Measurements from ENCODE around the gene SNAP23.

SNAP23 gene

DNA sequence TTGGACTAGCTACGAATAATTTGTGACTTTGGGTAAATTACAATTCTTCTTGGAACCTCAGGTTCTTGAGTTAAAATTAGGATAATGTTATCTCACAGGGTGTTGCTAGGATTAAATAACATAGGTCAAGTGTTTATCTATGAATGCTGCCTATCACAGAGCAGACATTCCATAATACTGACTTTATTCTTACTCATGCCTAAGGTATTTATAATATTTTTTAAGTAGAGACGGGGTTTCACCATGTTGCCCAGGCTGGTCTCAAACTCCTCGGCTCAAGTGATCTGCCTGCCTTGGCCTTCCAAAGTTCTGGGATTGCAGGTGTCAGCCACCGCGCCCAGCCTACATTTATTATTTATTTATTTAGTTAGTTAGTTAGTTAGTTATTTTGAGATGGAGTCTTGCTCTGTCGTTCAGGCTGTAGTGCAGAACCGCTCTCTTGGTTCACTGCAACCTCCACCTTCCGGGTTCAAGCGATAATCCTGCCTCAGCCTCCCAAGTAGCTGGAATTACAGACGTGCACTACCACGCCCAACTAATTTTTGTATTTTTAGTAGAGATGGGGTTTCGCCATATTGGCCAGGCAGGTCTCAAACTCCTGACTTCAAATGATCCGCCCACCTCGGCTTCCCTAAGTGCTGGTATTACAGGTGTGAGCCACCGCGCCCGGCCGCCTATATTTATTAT, 3.8 kb upstream of the SNAP23 start:
- no peak for DNase-seq
- intact Hi-C loops (cut with DNase I): loop anchor here (5.0 to 10.0 kb wide), 4 partner anchors 56 to 433 kb away; partner anchors contain the start of genes HAUS2, LRRC57 and TTBK2

DNA sequence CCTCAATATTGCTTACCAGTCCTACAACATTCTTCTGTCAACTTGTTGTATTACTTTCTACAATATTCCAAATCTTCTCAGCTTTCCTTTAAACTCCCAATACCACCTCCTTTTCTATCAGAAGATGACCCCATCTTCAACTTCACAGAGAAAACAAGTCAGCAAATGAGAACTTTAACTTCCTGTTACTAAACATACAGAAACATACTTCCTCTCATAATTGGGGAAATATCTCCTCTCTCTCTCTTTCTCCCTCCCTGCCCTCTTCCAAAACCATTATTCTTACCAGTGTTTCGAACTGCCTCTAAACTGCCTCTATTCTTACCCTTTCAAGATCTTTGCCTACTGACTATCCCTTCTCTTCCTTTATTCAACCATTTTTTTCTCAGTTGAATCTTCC, 1.8 kb upstream of the SNAP23 start:
- intact Hi-C loops (cut with DNase I): loop anchor here (5.0 to 10.0 kb wide), 4 partner anchors 54 to 431 kb away; partner anchors contain the start of genes HAUS2, LRRC57 and TTBK2
- no peak for DNase-seq

GRCh38 chr15:42494998-42495360, 455 bp upstream of the SNAP23 start:
- peak in 6 of 10 donors; percentile 41 to 89 (median 61) for DNase-seq
- intact Hi-C loops (cut with DNase I): loop anchor here (5.0 to 10.0 kb wide), 4 partner anchors 52 to 430 kb away; partner anchors contain the start of genes HAUS2, LRRC57 and TTBK2

DNA sequence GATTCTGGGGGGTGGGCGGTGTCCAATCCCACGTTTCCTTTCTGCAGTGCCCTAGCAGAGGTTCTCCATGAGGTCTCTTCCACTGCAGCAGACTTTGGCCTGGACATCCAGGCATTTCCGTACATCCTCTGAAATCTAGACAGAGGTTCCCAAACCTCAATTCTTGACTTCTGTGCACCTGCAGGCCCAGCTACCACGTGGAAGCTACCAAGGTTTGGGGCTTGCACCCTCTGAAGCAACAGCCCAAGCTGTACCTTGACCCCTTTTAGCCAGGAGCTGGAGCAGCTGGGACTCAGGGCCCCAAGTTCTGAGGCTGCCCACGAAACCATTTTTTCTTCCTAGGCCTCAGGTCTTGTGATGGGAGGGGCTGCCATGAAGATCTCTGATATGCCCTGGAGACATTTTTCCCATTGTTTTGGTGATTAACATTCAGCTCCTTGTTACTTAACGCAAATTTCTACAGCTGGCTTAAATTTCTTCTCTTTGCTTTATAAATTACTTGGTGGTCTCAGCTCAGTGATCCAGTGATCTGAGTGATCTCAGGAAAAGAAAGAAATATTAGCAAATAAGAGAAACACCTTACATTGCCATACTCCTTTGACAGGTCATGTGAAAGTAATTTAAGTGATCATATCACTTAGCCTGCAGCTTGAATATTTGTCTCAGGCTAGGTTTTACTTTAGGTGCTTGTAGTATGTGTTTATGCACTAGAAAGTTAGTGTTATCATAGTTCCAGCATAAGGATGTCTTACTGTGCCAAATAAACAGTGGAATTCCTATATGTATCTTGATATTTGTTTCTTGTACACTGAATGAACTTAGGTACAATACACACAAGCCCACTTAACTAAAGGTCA, 3.0 kb downstream of the SNAP23 start:
- intact Hi-C loops (cut with DNase I): loop anchor here (10.0 kb wide), 2 partner anchors 86 to 426 kb away; partner anchors contain the start of gene TTBK2
- no peak for DNase-seq

- no peak for DNase-seq
- intact Hi-C loops (cut with DNase I): loop anchor here (10.0 kb wide), 2 partner anchors 85 to 425 kb away; partner anchors contain the start of gene TTBK2
Observed at GRCh38 chr15:42499858-42500609, 4.6 kb downstream of the SNAP23 start.

- intact Hi-C loops (cut with DNase I): no loop called here
- DNase-seq: no peak
Observed at GRCh38 chr15:42502477-42502876, 7.0 kb downstream of the SNAP23 start.

DNA sequence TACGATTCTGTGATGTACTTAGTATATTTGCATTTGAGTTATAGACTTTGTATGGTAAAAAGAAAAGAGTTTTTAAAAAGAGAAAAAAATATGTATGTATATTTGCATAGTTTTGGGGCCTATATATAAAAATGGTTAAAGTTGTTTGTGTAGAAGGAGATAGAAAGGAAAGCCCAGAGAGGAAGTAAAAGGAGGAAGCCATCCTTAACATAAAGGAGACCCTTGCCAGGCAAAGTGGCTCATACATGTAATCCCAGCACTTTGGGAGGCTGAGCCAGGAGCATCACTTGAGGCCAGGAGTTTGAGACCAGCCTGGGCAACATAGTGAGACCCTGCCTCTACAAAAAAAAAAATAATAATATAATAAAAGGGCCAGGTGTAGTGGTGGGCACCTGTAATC, 8.4 kb downstream of the SNAP23 start:
- intact Hi-C loops (cut with DNase I): no loop called here
- DNase-seq: no peak

DNA sequence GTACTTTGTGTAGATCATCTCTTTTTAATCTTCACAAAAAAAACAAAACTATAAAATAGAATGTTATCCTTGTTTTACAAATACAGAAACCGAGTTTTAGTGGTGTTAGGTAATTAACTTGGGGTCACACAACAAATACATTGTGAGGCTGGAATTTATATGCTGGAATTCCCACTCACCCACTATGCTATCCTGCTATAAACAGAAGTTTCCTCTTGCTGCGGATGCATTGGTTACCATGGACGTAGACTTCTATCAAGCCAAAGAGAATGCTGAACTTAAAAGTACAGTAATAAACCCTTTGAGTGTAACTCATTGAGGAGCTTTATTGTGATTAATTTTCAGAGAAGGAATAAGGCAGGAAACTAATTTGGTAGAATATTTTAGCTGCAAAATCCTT, 9.2 kb downstream of the SNAP23 start:
- intact Hi-C loops (cut with DNase I): no loop called here
- DNase-seq: no peak

GRCh38 chr15:42507514-42507913, 12.1 kb downstream of the SNAP23 start:
- intact Hi-C loops (cut with DNase I): no loop called here
- DNase-seq: no peak

- DNase-seq: no peak
- intact Hi-C loops (cut with DNase I): no loop called here
Observed at GRCh38 chr15:42508263-42508690, 12.8 kb downstream of the SNAP23 start.

DNA sequence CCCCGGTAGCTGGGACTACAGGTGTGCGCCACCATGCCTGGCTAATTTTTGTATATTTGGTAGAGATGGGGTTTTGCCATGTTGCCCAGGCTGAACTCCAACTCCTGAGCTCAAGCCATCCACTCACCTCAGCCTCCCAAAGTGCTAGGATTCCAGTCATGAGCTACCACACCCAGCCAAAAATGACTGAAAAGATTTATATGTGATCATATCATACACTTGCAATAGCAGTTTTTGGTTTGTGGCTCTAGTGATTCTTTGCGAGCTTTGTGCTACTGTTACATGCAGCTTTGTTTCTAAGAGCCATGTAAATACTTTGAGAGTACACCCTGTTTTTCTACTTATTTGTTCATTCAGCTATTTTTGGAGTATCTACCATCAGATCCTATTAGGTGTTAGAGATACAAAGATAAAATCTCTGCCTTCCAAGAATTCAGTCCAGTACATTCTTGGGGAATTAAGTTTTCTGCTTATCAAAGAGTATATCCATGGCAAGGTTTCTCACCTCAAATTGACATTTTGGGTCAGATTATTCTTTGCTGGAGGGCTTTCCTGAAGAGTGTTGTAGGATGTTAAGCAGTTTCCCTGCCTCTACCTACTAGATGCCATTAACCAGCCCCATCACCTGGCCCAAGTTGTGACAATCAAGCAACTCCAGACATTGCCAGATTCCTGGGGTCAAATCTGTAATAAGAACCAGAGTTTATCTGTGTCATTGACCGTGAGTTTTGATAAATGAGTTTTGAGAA, 15.0 kb downstream of the SNAP23 start:
- intact Hi-C loops (cut with DNase I): no loop called here
- no peak for DNase-seq

DNA sequence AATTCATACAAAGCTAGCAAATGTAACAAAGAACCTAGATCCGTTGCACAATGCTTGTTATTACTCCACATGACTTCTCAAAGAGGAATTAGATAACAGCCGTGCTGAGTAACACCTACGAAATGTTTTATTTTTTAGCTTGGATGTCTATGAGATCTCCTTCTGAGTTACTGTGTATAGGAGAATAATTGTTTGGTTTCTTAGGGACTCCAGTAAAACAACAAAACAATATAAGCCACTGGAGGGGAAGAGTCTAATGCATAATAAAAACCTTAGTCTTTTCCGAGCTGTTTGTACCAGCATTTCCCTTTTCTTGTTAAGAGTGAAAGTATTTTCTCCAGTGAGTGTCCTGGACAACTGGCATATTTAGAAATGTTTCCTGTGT, 15.6 kb downstream of the SNAP23 start:
- intact Hi-C loops (cut with DNase I): no loop called here
- DNase-seq: no peak

DNA sequence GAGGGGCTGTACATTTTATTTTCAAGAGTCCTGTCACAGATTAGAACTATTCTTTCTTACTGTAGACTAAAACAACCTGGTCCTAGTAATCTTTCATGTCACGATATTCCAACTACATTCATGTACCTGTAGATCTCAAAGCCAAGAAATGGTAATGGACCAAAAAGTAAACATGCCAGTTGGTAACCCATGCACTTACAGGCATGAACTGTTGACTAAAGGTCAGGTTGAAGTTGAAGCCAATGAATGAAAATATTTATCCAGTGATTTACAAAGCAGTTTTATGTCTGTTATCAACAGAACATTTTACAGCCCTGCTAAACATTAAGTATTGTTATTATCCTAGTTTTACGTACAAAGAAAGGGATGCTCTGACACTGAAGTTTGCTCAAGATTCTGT, 27.9 kb downstream of the SNAP23 start:
- intact Hi-C loops (cut with DNase I): no loop called here
- DNase-seq: no peak

DNA sequence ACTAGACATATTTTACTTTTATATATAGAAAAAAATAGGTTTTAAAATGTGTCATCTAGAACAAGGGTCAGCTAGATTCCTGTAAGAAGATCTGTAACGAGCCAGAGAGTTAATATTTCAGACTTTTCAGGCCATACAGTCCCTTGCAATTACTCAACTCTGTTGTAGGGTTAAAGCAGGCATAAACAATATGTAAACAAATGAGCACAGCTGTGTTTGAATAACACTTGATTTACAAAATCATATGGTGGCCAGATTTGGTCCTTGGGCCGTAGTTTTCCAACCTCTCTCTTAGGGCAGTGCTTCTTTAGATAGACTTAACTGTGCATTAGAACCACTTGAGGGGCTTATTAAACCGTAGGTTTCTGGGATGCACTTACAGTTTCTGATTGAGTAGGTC, 33.5 kb downstream of the SNAP23 start:
- intact Hi-C loops (cut with DNase I): no loop called here
- no peak for DNase-seq

- intact Hi-C loops (cut with DNase I): no loop called here
- no peak for DNase-seq
Observed at GRCh38 chr15:42533246-42533645, 37.8 kb downstream of the SNAP23 start.

DNA sequence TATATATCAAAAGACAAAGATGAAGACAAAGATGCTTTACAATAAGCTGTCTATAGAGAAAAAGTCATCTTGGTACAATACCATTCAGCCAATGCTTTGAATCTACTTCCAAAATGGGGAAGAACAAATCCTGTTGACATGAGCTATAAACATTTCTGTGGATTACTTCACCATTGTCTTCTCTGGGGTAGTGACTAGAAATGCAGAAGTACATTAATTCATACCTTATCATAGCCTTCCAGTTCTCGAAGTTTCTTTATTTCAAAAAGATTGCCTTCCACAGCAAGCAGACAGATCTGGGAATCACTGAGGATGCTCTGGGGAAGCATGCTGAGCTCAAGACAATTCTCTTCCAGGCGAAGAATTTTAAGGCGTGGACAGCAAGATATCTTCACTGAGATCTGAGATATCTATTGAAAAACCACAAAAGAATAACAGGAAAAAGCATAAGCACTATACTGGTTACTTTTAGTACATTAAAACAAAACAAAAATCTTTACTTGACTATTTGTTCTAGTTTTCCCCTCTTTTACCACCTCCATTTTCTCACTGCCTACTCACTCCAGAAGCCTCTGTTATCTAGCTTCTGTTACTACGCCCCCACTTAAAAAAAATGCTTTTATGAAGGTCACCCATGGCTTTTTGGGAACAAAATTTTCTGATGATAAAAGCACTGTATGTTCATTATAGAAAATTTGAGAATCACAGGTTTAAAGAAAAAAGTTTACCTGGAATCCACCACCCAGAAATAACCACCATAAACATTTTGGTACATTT, 49.6 kb downstream of the SNAP23 start:
- intact Hi-C loops (cut with DNase I): loop anchor here (5.0 kb wide), 1 partner anchor 53 kb away; the partner anchor contains the start of gene ZNF106
- DNase-seq: no peak

GRCh38 chr15:42547918-42548248, 52.4 kb downstream of the SNAP23 start:
- no peak for DNase-seq

DNA sequence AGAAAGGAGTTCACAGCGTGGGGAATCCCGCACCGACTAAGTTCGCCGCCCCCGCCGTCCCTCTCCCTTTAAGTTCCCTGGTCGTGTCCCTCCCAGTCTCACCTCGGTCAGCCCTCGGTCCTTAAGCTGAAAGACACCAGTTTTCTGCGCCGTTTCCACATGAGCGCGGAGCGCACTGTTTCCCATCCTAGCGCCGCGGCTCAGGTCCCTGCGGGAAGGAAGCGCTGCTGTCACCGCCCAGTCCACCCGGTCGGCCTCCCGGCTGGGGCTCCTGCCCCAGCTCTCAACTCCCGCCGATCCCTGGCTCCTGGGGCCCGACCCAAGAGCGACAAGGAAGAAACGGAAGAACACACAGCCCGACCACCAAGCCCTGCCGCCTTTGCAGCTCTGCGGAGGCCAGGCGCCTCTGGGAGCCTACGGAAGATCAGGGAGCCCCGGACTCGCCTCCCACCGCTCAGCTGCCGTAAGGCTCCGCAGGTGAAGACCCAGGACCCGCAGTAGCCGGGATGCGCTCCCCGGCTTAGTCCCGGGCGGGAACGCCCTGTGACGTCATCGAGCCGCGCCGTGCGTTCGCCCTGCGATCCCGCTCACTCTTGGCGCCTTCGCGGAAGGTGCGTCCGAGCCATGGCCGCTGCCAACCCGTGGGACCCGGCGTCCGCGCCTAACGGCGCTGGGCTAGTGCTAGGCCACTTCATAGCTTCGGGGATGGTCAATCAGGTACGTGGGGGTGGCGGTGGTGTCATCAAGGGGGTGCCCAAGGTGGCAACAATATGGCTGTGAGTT, 53.0 kb downstream of the SNAP23 start, which contains the start of the genes HAUS2 and LRRC57:
Gene HAUS2 (plus strand): TSS at position 590 of the 783 bp plus-strand sequence. CDS start 35 bp downstream, at position 625.
Gene LRRC57 (minus strand): TSS at position 545 of the 783 bp plus-strand sequence. CDS start 359 bp downstream, at position 186.
- peak; percentile 78 to 98 (median 84) for DNase-seq

More at GRCh38 chr15:42547918-42548248, 52.4 kb downstream of the SNAP23 start:
- intact Hi-C loops (cut with DNase I): loop anchor here (1.0 to 5.0 kb wide), 2 partner anchors 56 to 102 kb away; partner anchors contain the start of gene ZNF106

More for the DNA sequence above, 53.0 kb downstream of the SNAP23 start, which contains the start of the genes HAUS2 and LRRC57:
- intact Hi-C loops (cut with DNase I): loop anchor here (1.0 to 5.0 kb wide), 2 partner anchors 56 to 102 kb away; partner anchors contain the start of gene ZNF106
